Nephron (organoid): ENCODE data around the gene USP17L26.
"Not testable (repeated sequence)": the region's sequence is repeated elsewhere in the genome, so short reads cannot be mapped to it uniquely, and the experiment has no call there.

Experiments used
- H3K27ac Mint-ChIP-seq, 3 experiments: 2 replicates each; pipeline ENCODE4 v1.8.0; 2020; ENCODE audit warnings: mixed read lengths in 3 of 3, mild to moderate bottlenecking in 2 of 3, moderate library complexity in 1 of 3
- H3K27me3 Mint-ChIP-seq: 2 replicates; pipeline ENCODE4 v1.8.0; 2021; ENCODE audit warnings: low read depth, mild to moderate bottlenecking, moderate library complexity, mixed read lengths
- H3K36me3 Mint-ChIP-seq: 2 replicates; pipeline ENCODE4 v1.8.0; 2020; ENCODE audit warnings: low read depth, mixed read lengths
- H3K4me1 Mint-ChIP-seq: 2 replicates; pipeline ENCODE4 v1.8.0; 2020; ENCODE audit warnings: mixed read lengths
- H3K4me3 Mint-ChIP-seq, 3 experiments: 2 replicates each; pipeline ENCODE4 v1.8.0; 2020; ENCODE audit warnings: mild to moderate bottlenecking in 3 of 3, mixed read lengths in 3 of 3, moderate library complexity in 2 of 3
- H3K9me3 Mint-ChIP-seq: 2 replicates; pipeline ENCODE4 v1.8.0; 2020; ENCODE audit warnings: mixed read lengths
- CTCF ChIP-seq, 3 experiments: fragments of 200-600 bp; sonication (generic); IDR thresholded peaks; one replicate each; pipeline ENCODE4 v1.5.0; 2021; ENCODE audit warnings: antibody characterized with exemption in 3 of 3; ENCODE audit not compliant: unreplicated experiment in 3 of 3

The USP17L26 gene

GRCh38 chr4:9334358-9334757 lies at the start of gene USP17L26:
TSS of gene USP17L26 (plus strand) at chr4:9334658. CDS start at chr4:9334658, 0 bp downstream.
- H3K27me3 Mint-ChIP-seq, H3K4me3 Mint-ChIP-seq, H3K36me3 Mint-ChIP-seq, H3K27ac Mint-ChIP-seq, H3K9me3 Mint-ChIP-seq, H3K4me1 Mint-ChIP-seq: not testable (repeated sequence)

- H3K36me3 Mint-ChIP-seq, H3K27me3 Mint-ChIP-seq, H3K4me1 Mint-ChIP-seq, H3K27ac Mint-ChIP-seq, H3K4me3 Mint-ChIP-seq, H3K9me3 Mint-ChIP-seq: not testable (repeated sequence)
Measured at GRCh38 chr4:9324191-9324590, 10.3 kb upstream of the USP17L26 start.

- not testable (repeated sequence) for H3K27me3 Mint-ChIP-seq, H3K4me3 Mint-ChIP-seq
Measured at GRCh38 chr4:9324865-9325264, 9.6 kb upstream of the USP17L26 start, which contains the start of gene USP17L24. TSS of gene USP17L24 (plus strand) at chr4:9325165. CDS start at chr4:9325165, 0 bp downstream.

GRCh38 chr4:9329611-9330010 lies 4.8 kb upstream of the USP17L26 start, which contains the start of gene USP17L25:
TSS of gene USP17L25 (plus strand) at chr4:9329911. CDS start at chr4:9329911, 0 bp downstream.
- H3K36me3 Mint-ChIP-seq, H3K27ac Mint-ChIP-seq, H3K9me3 Mint-ChIP-seq, H3K27me3 Mint-ChIP-seq, H3K4me1 Mint-ChIP-seq, H3K4me3 Mint-ChIP-seq: not testable (repeated sequence)

More at GRCh38 chr4:9324865-9325264, 9.6 kb upstream of the USP17L26 start, which contains the start of gene USP17L24:
- not testable (repeated sequence) for H3K9me3 Mint-ChIP-seq, H3K36me3 Mint-ChIP-seq, H3K27ac Mint-ChIP-seq, H3K4me1 Mint-ChIP-seq

- not testable (repeated sequence) for H3K9me3 Mint-ChIP-seq, H3K27me3 Mint-ChIP-seq, H3K27ac Mint-ChIP-seq, H3K4me3 Mint-ChIP-seq, H3K4me1 Mint-ChIP-seq, H3K36me3 Mint-ChIP-seq
Measured at GRCh38 chr4:9339103-9339502, 4.6 kb downstream of the USP17L26 start, which contains the start of gene USP17L5. TSS of gene USP17L5 (plus strand) at chr4:9339403. CDS start at chr4:9339403, 0 bp downstream.

GRCh38 chr4:9343848-9344247 lies 9.4 kb downstream of the USP17L26 start, which contains the start of gene USP17L27:
TSS of gene USP17L27 (plus strand) at chr4:9344148. CDS start at chr4:9344148, 0 bp downstream.
- not testable (repeated sequence) for H3K27ac Mint-ChIP-seq, H3K4me1 Mint-ChIP-seq, H3K36me3 Mint-ChIP-seq, H3K9me3 Mint-ChIP-seq, H3K27me3 Mint-ChIP-seq, H3K4me3 Mint-ChIP-seq

GRCh38 chr4:9348593-9348992 lies 14.1 kb downstream of the USP17L26 start, which contains the start of gene USP17L28:
TSS of gene USP17L28 (plus strand) at chr4:9348893. CDS start at chr4:9348893, 0 bp downstream.
- H3K27me3 Mint-ChIP-seq, H3K4me1 Mint-ChIP-seq, H3K36me3 Mint-ChIP-seq, H3K9me3 Mint-ChIP-seq, H3K27ac Mint-ChIP-seq, H3K4me3 Mint-ChIP-seq: not testable (repeated sequence)

- H3K36me3 Mint-ChIP-seq, H3K9me3 Mint-ChIP-seq, H3K4me3 Mint-ChIP-seq, H3K4me1 Mint-ChIP-seq, H3K27ac Mint-ChIP-seq, H3K27me3 Mint-ChIP-seq: not testable (repeated sequence)
Measured at GRCh38 chr4:9350866-9351265, 16.4 kb downstream of the USP17L26 start.

GRCh38 chr4:9353338-9353737 lies 18.9 kb downstream of the USP17L26 start, which contains the start of gene USP17L29:
TSS of gene USP17L29 (plus strand) at chr4:9353638. CDS start at chr4:9353638, 0 bp downstream.
- H3K4me1 Mint-ChIP-seq, H3K9me3 Mint-ChIP-seq, H3K27me3 Mint-ChIP-seq, H3K4me3 Mint-ChIP-seq, H3K27ac Mint-ChIP-seq, H3K36me3 Mint-ChIP-seq: not testable (repeated sequence)

GRCh38 chr4:9362829-9363228 lies 28.4 kb downstream of the USP17L26 start, which contains the start of gene USP17L30:
TSS of gene USP17L30 (plus strand) at chr4:9363129. CDS start at chr4:9363129, 0 bp downstream.
- not testable (repeated sequence) for H3K4me1 Mint-ChIP-seq, H3K27me3 Mint-ChIP-seq, H3K9me3 Mint-ChIP-seq, H3K4me3 Mint-ChIP-seq, H3K36me3 Mint-ChIP-seq, H3K27ac Mint-ChIP-seq

GRCh38 chr4:9379881-9380280 lies 45.4 kb downstream of the USP17L26 start:
- not testable (repeated sequence) for H3K4me1 Mint-ChIP-seq, H3K27ac Mint-ChIP-seq, H3K36me3 Mint-ChIP-seq, H3K27me3 Mint-ChIP-seq, H3K9me3 Mint-ChIP-seq
- peak overlapping the region in 2 of 3 experiments; percentile 34 for H3K4me3 Mint-ChIP-seq

GRCh38 chr4:9381012-9381534 lies 46.6 kb downstream of the USP17L26 start:
- not testable (repeated sequence) for H3K9me3 Mint-ChIP-seq, H3K4me1 Mint-ChIP-seq, H3K27ac Mint-ChIP-seq, H3K27me3 Mint-ChIP-seq, H3K36me3 Mint-ChIP-seq
- peak; percentile 53 to 54 (median 53) for TF ChIP-seq CTCF (IDR thresholded peaks at IDR 0.05; ENCODE audit: unreplicated experiment in 3 of 3)
- peak overlapping the region in 2 of 3 experiments; percentile 3 to 23 for H3K4me3 Mint-ChIP-seq
